Right lobe of liver (tissue), 4 donors: ENCODE results near the gene LAMTOR5.

Source experiments
- CTCF ChIP-seq, 4 donors: fragments of 200-600 bp in 3 of 4; fragments of 450-650 bp in 1 of 4; IDR thresholded peaks; one replicate each; pipeline versions ENCODE4 v1.5.1 to v1.8.0; 2016 to 2022; ENCODE audit warnings: antibody characterized with exemption in 4 of 4, mild to moderate bottlenecking in 2 of 4
- POLR2A ChIP-seq: fragments of 450-650 bp; IDR thresholded peaks from one replicate; pipeline ENCODE4 v1.6.1; 2017; ENCODE audit warnings: antibody characterized with exemption, mild to moderate bottlenecking
- donor health status: DM: no; HTN: no; CAD: no.
- donor health status: DM: no; HTN: no; CAD: no.
- donor health status: DM: no; HTN: yes; CAD: no.

- TF ChIP-seq CTCF (IDR thresholded peaks at IDR 0.05) (no peak), POLR2A (no peak)
Measured at GRCh38 chr1:110355321-110355720, 52.2 kb downstream of the LAMTOR5 start.
